Mesothelial cell of epicardium (in vitro differentiated cells): ENCODE results near the gene POLD3. TPM values are rescaled to one million over a fixed set of nuclear protein-coding genes. Genes with fewer than 3 reads are reported as not detected.

ENCODE experiments used
- DNase-seq, 2 experiments: peaks; one replicate each; pipeline ENCODE4 v3.0.0; 2021; ENCODE audit warnings: low spot score in 2 of 2; ENCODE audit not compliant: unreplicated experiment in 2 of 2
- H3K27ac Mint-ChIP-seq: 2 replicates; pipeline ENCODE4 v1.8.0; 2021; ENCODE audit warnings: mixed read lengths
- H3K27me3 Mint-ChIP-seq: 2 replicates; pipeline ENCODE4 v1.8.0; 2021; ENCODE audit warnings: low read depth, mixed read lengths
- H3K36me3 Mint-ChIP-seq: 2 replicates; pipeline ENCODE4 v1.8.0; 2021; ENCODE audit warnings: mixed read lengths
- H3K4me1 Mint-ChIP-seq: 2 replicates; pipeline ENCODE4 v1.8.0; 2021; ENCODE audit warnings: mixed read lengths
- H3K4me3 Mint-ChIP-seq: 2 replicates; pipeline ENCODE4 v1.8.0; 2021; ENCODE audit warnings: mild to moderate bottlenecking, moderate library complexity, mixed read lengths
- H3K9me3 Mint-ChIP-seq: 2 replicates; pipeline ENCODE4 v1.8.0; 2021; ENCODE audit warnings: mixed read lengths
- total RNA-seq: library from RNA; stranded (reverse); gene quantifications from 3 replicates; pipeline ENCODE4 v1.2.1, GENCODE V29; 2021
- TF ChIP-seq, protein P1 (sequence below): fragments of 200-600 bp; sonication (generic); IDR thresholded peaks from one replicate; pipeline ENCODE4 v1.5.0; 2021; ENCODE audit warnings: antibody characterized with exemption; ENCODE audit not compliant: unreplicated experiment

POLD3 gene
- total RNA-seq, 1 donor from 2014 or later = 21.7 TPM

DNA sequence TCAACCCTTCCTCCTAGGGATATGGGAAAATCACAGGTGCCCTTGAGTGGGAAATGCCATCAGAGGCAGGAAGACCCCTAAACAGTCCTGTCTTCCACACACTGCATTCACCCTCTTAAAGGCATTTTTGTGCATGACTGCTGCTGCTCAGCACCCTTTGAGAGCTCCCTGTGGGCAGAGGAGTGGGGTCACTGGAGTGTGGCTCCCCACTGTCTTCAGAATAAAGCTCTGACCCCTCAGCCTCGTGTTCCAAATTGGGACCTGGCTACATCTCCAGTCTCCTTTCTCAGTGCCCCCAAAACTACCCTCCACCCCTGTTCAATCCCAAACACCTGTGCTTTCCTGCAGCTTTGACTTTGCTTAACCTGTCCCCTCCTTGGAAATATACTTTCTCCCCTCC, 92.3 kb downstream of the POLD3 start:
- no peak overlapping the region for H3K4me3 Mint-ChIP-seq
- no peaks in the 10 kb centered on the region for H3K36me3 Mint-ChIP-seq
- H3K27ac Mint-ChIP-seq = no peak overlapping the region
- no peak for DNase-seq
- H3K9me3 Mint-ChIP-seq = peaks cover 5% of the 10 kb centered on the region
- H3K27me3 Mint-ChIP-seq = no peaks in the 10 kb centered on the region
- TF ChIP-seq, protein P1, sequence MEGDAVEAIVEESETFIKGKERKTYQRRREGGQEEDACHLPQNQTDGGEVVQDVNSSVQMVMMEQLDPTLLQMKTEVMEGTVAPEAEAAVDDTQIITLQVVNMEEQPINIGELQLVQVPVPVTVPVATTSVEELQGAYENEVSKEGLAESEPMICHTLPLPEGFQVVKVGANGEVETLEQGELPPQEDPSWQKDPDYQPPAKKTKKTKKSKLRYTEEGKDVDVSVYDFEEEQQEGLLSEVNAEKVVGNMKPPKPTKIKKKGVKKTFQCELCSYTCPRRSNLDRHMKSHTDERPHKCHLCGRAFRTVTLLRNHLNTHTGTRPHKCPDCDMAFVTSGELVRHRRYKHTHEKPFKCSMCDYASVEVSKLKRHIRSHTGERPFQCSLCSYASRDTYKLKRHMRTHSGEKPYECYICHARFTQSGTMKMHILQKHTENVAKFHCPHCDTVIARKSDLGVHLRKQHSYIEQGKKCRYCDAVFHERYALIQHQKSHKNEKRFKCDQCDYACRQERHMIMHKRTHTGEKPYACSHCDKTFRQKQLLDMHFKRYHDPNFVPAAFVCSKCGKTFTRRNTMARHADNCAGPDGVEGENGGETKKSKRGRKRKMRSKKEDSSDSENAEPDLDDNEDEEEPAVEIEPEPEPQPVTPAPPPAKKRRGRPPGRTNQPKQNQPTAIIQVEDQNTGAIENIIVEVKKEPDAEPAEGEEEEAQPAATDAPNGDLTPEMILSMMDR = no peak
- peaks cover 4% of the 10 kb centered on the region for H3K4me1 Mint-ChIP-seq

DNA sequence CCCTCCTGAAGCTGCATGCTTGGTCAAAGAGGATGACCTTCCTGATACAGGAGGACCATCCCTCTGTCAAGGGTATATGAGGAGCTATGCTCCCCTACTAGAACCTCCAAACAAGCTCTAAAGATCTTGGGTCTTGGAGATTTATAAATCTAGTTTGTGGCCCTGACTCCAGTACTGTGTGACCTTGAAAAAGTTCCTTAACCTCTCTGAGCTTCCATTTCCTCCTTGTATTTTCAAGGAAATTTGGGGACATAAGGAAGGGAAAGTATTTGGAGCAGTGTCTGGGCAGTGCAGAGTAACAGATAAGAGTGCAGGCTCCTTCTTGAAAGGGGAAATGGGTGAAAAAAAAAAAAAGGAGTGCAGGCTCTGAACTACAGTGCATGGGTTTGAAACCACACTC, 93.0 kb downstream of the POLD3 start:
- Mint-ChIP-seq H3K4me1 (peaks cover 4% of the 10 kb centered on the region), H3K4me3 (no peak overlapping the region), H3K9me3 (peaks cover 5% of the 10 kb centered on the region), H3K27ac (no peak overlapping the region), H3K27me3 (no peaks in the 10 kb centered on the region), H3K36me3 (no peaks in the 10 kb centered on the region)
- TF ChIP-seq, protein P1 = no peak
- DNase-seq = no peak

DNA sequence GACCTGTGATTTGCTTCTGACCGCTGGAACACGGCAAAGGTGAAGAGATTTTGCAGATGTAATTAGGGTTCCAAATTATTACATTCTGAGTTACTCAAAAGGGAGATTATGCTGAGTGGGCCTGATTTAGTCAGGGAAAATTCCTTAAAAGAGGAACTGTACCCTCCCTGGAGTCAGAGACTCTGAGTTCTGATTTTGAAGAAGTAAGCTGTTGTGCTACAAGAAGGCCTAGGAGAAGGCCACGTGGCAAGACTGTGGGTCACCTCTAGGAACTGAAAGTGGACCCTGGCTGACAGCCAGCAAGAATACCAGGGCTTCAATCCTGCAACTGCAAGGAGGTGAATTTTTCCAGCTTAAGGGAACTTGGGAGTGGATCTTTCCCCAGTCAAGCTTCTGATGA, 93.5 kb downstream of the POLD3 start:
- H3K9me3 Mint-ChIP-seq = peaks cover 5% of the 10 kb centered on the region
- no peaks in the 10 kb centered on the region for H3K27me3 Mint-ChIP-seq
- no peaks in the 10 kb centered on the region for H3K36me3 Mint-ChIP-seq
- TF ChIP-seq, protein P1 = no peak
- H3K27ac Mint-ChIP-seq = no peak overlapping the region
- no peak overlapping the region for H3K4me3 Mint-ChIP-seq
- DNase-seq = no peak
- H3K4me1 Mint-ChIP-seq = peaks cover 4% of the 10 kb centered on the region

DNA sequence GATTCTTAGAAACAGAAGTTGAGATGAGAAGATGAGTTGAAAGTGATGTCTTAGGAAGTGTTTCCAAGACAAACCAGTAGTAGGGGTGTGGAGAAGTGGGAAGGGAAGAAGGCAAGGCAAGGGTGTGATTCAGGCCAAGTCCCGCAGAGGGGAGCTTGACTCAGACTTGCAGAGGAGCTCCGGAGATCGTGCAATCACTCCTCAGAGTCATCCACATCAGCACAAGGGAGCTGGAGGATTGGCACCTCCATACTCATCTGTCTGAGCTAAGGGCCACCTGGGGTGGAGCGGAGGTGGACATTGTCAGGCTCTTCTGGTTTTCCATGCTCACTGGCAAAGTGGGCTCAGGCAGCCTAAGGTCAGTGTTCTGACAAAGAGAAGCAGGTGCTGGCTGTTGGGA, 94.4 kb downstream of the POLD3 start:
- no peak for DNase-seq
- H3K36me3 Mint-ChIP-seq = no peaks in the 10 kb centered on the region
- H3K4me1 Mint-ChIP-seq = no peaks in the 10 kb centered on the region
- H3K9me3 Mint-ChIP-seq = peaks cover 5% of the 10 kb centered on the region
- H3K27ac Mint-ChIP-seq = no peak overlapping the region
- H3K27me3 Mint-ChIP-seq = no peaks in the 10 kb centered on the region
- TF ChIP-seq, protein P1 = no peak
- no peak overlapping the region for H3K4me3 Mint-ChIP-seq

DNA sequence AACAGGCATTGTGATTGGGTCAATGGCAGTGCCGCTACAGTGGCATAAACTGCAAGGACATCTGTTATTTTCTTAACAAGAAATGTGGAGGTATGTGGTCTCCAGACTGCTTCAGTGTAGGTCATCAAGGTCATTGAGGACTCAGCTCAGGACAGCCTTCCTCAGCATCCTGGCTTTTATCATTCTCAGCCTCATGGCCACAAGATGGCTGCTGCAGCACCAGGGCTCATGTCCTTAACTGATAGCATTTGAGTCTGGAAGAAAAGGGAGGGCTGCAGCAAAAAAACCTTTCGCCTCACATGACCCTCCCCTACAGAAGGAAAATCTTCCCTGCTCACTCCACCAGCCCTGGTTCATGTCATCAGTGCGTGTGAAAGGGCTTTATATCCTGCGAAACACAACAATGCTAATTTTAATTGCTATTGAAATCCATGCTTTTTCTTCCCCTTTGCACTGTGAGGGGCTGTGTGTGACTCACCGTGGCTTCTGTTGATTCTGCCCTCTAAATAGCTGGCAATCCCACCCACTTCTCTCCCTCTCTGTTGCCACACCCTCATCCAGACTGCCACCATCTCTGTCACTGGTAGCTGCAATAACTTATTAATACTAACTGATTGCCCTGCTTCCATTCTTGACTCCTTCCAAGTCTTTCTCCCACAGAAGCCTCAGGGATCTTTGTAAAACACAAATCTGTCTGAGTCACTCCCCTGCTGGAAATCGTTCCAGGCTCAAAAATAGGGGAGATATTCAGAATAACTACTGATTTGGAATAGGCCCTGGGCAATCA, 95.0 kb downstream of the POLD3 start:
- Mint-ChIP-seq H3K4me1 (no peaks in the 10 kb centered on the region), H3K27me3 (no peaks in the 10 kb centered on the region), H3K4me3 (no peak overlapping the region), H3K27ac (no peak overlapping the region), H3K36me3 (no peaks in the 10 kb centered on the region), H3K9me3 (peaks cover 5% of the 10 kb centered on the region)
- TF ChIP-seq, protein P1 = no peak
- DNase-seq = no peak

DNA sequence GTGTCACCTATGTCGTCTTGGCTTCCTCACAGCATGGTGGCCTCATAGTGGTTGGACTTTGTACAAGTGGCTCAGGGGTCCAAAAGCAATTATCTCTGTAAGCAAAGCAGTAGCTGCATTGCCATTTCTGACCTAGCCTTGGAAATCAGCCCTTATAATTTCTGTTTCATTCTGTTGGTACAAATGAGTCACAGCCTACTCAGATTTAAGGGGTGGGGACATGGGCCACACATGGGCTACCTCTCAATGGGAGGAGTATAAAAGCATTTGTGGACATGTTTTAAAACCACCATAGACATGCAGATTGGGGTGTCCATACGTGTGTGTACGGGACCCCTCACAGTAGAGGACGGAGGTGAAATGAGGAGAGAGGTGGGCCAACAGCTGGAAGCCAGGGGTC, 97.3 kb downstream of the POLD3 start:
- TF ChIP-seq, protein P1 = no peak
- Mint-ChIP-seq H3K27ac (no peak overlapping the region), H3K4me3 (no peak overlapping the region), H3K9me3 (peaks cover 5% of the 10 kb centered on the region), H3K27me3 (no peaks in the 10 kb centered on the region), H3K36me3 (no peaks in the 10 kb centered on the region), H3K4me1 (no peaks in the 10 kb centered on the region)
- no peak for DNase-seq
